Thyroid gland (tissue), 4 donors: ENCODE data around the gene CECR2.

ENCODE experiments used
- CTCF ChIP-seq, 6 experiments: fragments of 200-600 bp in 3 of 6; fragments of 450-650 bp in 3 of 6; sonication (generic) in 3 of 6; IDR thresholded peaks; one replicate each; pipeline ENCODE4 v1.5.1; 2016 to 2019; ENCODE audit warnings: antibody characterized with exemption in 6 of 6, mild to moderate bottlenecking in 2 of 6, inconsistent platforms in 1 of 6, moderate library complexity in 1 of 6
- POLR2A ChIP-seq, 2 donors: fragments of 450-650 bp; IDR thresholded peaks; one replicate each; pipeline ENCODE4 v1.6.1; 2017; ENCODE audit warnings: antibody characterized with exemption in 2 of 2, mild to moderate bottlenecking in 2 of 2, moderate library complexity in 1 of 2

GRCh38 chr22:17319546-17319945, 49.7 kb upstream of the CECR2 start:
- TF ChIP-seq CTCF (IDR thresholded peaks at IDR 0.05): no peak
- TF ChIP-seq POLR2A (IDR thresholded peaks at IDR 0.05): no peak
